NCI-H2171 (cell line): ENCODE data around the gene RASSF7.
A peak's percentile ranks its signal among the peaks of the same experiment; 100 is the strongest.
"Not testable (repeated sequence)": the region's sequence is repeated elsewhere in the genome, so short reads cannot be mapped to it uniquely, and the experiment has no call there.

Source experiments
- DNase-seq: peaks from one replicate; lab custom pipeline; 2025; lab: John Stamatoyannopoulos, UW

RASSF7 gene

GRCh38 chr11:567011-567628 is 6.3 kb downstream of the RASSF7 start:
- no peak for DNase-seq

GRCh38 chr11:567629-568292 is 7.0 kb downstream of the RASSF7 start:
- DNase-seq: no peak

GRCh38 chr11:568306-569157 is 7.8 kb downstream of the RASSF7 start:
- DNase-seq: peak; percentile 82

- no peak for DNase-seq
Measured at GRCh38 chr11:569158-569885, 8.6 kb downstream of the RASSF7 start.

- DNase-seq: no peak
Measured at GRCh38 chr11:571802-572185, 11.0 kb downstream of the RASSF7 start.

GRCh38 chr11:573146-573759 is 12.5 kb downstream of the RASSF7 start:
- DNase-seq: no peak

GRCh38 chr11:574031-574570 is 13.3 kb downstream of the RASSF7 start:
- not testable (repeated sequence) for DNase-seq

- no peak for DNase-seq
Measured at GRCh38 chr11:574632-575312, 14.0 kb downstream of the RASSF7 start.

- DNase-seq: peak; percentile 79
Measured at GRCh38 chr11:575313-575995, 14.7 kb downstream of the RASSF7 start.

GRCh38 chr11:575996-576768 is 15.4 kb downstream of the RASSF7 start, which contains the start of gene PHRF1:
PHRF1 (plus strand) TSS chr11:576470; CDS start chr11:581513, 5,043 bp downstream.
- DNase-seq: peak; percentile 79

GRCh38 chr11:576811-577610 is 16.2 kb downstream of the RASSF7 start:
- no peak for DNase-seq

- DNase-seq: no peak
Measured at GRCh38 chr11:577611-577894, 16.8 kb downstream of the RASSF7 start.

GRCh38 chr11:578276-579035 is 17.7 kb downstream of the RASSF7 start:
- DNase-seq: no peak

- DNase-seq: no peak
Measured at GRCh38 chr11:579830-580601, 19.2 kb downstream of the RASSF7 start.

GRCh38 chr11:581342-581741 is 20.6 kb downstream of the RASSF7 start:
- DNase-seq: no peak

GRCh38 chr11:581752-582151 is 21.0 kb downstream of the RASSF7 start:
- DNase-seq: no peak

- no peak for DNase-seq
Measured at GRCh38 chr11:584287-584686, 23.5 kb downstream of the RASSF7 start.
